Natural killer cell (primary cell): ENCODE data around the gene KRIT1. TPM values are rescaled to one million over a fixed set of nuclear protein-coding genes. Genes with fewer than 3 reads are reported as not detected.

ENCODE experiments used
- ATAC-seq, 3 donors: fragments of 150-1000 bp in 2 of 3; fragments of 200-7000 bp in 1 of 3; cut with Tn5 transposase; 1 replicate in 1 of 3; 2 replicates in 2 of 3; pipeline ENCODE4 v1.10.0; 2021; ENCODE audit warnings: mild to moderate bottlenecking in 2 of 3, moderate library complexity in 2 of 3
- DNase-seq, 2 donors: peaks; one replicate each; pipeline versions ENCODE4 v3.0.0 to v3.0.0-alpha.2; 2013 to 2021; ENCODE audit warnings: mixed read lengths in 1 of 2
- H3K27ac ChIP-seq: one replicate; pipeline ENCODE4 v1.5.1; 2013; ENCODE audit warnings: mild to moderate bottlenecking, low read length
- H3K27me3 ChIP-seq: one replicate; pipeline ENCODE4 v1.6.1; 2013; ENCODE audit warnings: low read length; ENCODE audit not compliant: control insufficient read depth, insufficient read depth
- H3K36me3 ChIP-seq: one replicate; pipeline ENCODE4 v1.6.1; 2013; ENCODE audit warnings: low read length; ENCODE audit not compliant: control insufficient read depth, insufficient read depth
- H3K4me1 ChIP-seq: one replicate; pipeline ENCODE4 v1.6.1; 2013; ENCODE audit warnings: low read length; ENCODE audit not compliant: control insufficient read depth, insufficient read depth
- H3K4me3 ChIP-seq: one replicate; pipeline ENCODE4 v1.5.1; 2013; ENCODE audit warnings: low read length
- H3K9me3 ChIP-seq: one replicate; pipeline ENCODE4 v1.6.1; 2013; ENCODE audit warnings: low read length; ENCODE audit not compliant: control insufficient read depth, insufficient read depth
- H3K27ac Mint-ChIP-seq, 2 donors: one replicate each; pipeline ENCODE4 v1.8.0; 2022; ENCODE audit warnings: mild to moderate bottlenecking in 2 of 2, mixed read lengths in 2 of 2, moderate library complexity in 1 of 2
- H3K27me3 Mint-ChIP-seq, 2 donors: one replicate each; pipeline ENCODE4 v1.8.0; 2022; ENCODE audit warnings: low read depth in 2 of 2, mixed read lengths in 2 of 2
- H3K36me3 Mint-ChIP-seq: one replicate; pipeline ENCODE4 v1.8.0; 2022; ENCODE audit warnings: mixed read lengths
- H3K4me1 Mint-ChIP-seq, 2 donors: one replicate each; pipeline ENCODE4 v1.8.0; 2022; ENCODE audit warnings: mixed read lengths in 2 of 2
- H3K4me3 Mint-ChIP-seq: one replicate; pipeline ENCODE4 v1.8.0; 2022; ENCODE audit warnings: mild to moderate bottlenecking, moderate library complexity, mixed read lengths
- H3K9me3 Mint-ChIP-seq, 2 donors: one replicate each; pipeline ENCODE4 v1.8.0; 2022; ENCODE audit warnings: mixed read lengths in 2 of 2
- CTCF ChIP-seq: fragments of 200-600 bp; IDR thresholded peaks from one replicate; pipeline ENCODE4 v1.8.0; 2022; ENCODE audit warnings: antibody characterized with exemption
- WGBS: methylation state at CpG from one replicate; pipeline ENCODE4 v1.1.7; 2013; ENCODE audit warnings: missing lambda C conversion rate; ENCODE audit not compliant: insufficient coverage; 5-methylcytosine and 5-hydroxymethylcytosine counted together
- intact Hi-C: fragments of 100-400 bp; cut with micrococcal nuclease; formaldehyde crosslinking; loops from one replicate; pipeline ENCODE4 v1.14.2; 2022
- total RNA-seq, 4 donors: library from RNA; stranded (reverse); fragments of 120-200 nt in 1 of 4; gene quantifications; one replicate each; pipeline versions ENCODE4 v1.2.3 to v1.2.4, GENCODE V29; 2013 to 2022

Gene KRIT1
- total RNA-seq, 3 donors from 2014 or later (not counting 1 experiment from before 2014, with no cell fraction given) = 55.4 to 76.7 (median 62.6) TPM

GRCh38 chr7:92149736-92150239 is 95.9 kb downstream of the KRIT1 start:
- no peak overlapping the region for H3K27ac Mint-ChIP-seq
- H3K4me1 Mint-ChIP-seq = no peaks in the 10 kb centered on the region
- H3K27me3 ChIP-seq = no peaks in the 10 kb centered on the region
- intact Hi-C loops = no loop called here
- no peaks in the 10 kb centered on the region for H3K9me3 ChIP-seq
- 92% methylated on average over 4 of the region's 5 CpGs for WGBS
- H3K4me3 ChIP-seq = no peak overlapping the region
- peaks cover 3 to 5% of the 10 kb centered on the region in 2 donors for H3K27me3 Mint-ChIP-seq
- no peak overlapping the region for H3K4me3 Mint-ChIP-seq
- H3K36me3 Mint-ChIP-seq = no peaks in the 10 kb centered on the region
- H3K27ac ChIP-seq = no peak overlapping the region
- no peaks in the 10 kb centered on the region for H3K4me1 ChIP-seq
- H3K36me3 ChIP-seq = no peaks in the 10 kb centered on the region
- DNase-seq (no peak), ATAC-seq (no peak)
- no peak for TF ChIP-seq CTCF
- H3K9me3 Mint-ChIP-seq = no peaks in the 10 kb centered on the region

Other genes starting within 250 kb of the KRIT1 start
- gene CYP51A1, start 111.4 kb downstream of the KRIT1 start, total RNA-seq = 10 to 100 TPM; 37.2 to 53.0 (median 49.3) TPM
- not detected for gene LRRD1, start 66.8 kb downstream of the KRIT1 start, total RNA-seq
- gene ANKIB1, start 60 bp upstream of the KRIT1 start, total RNA-seq = 10 to 100 TPM; 70.6 to 90.2 (median 86.6) TPM
- 10 to 100 TPM; 32.5 to 43.3 (median 35.0) TPM for gene GATAD1, start 201.6 kb upstream of the KRIT1 start, total RNA-seq
- gene ERVW-1, start 232.0 kb upstream of the KRIT1 start, total RNA-seq = not detected